Mononuclear cell (primary cell): Measurements from ENCODE around the gene PKMYT1. TPM values are rescaled to one million over a fixed set of nuclear protein-coding genes. Genes with fewer than 3 reads are reported as not detected.
"Not testable (repeated sequence)": the region's sequence is repeated elsewhere in the genome, so short reads cannot be mapped to it uniquely, and the experiment has no call there.

Source experiments
- H3K27me3 ChIP-seq: 2 replicates; pipeline ENCODE4 v1.6.0; 2011; ENCODE audit warnings: low read length, control low read depth; ENCODE audit not compliant: insufficient read depth
- H3K4me1 ChIP-seq: 2 replicates; pipeline ENCODE4 v1.5.1; 2011; ENCODE audit warnings: mild to moderate bottlenecking, low read length, control low read depth; ENCODE audit not compliant: insufficient read depth
- H3K4me3 ChIP-seq: 2 replicates; pipeline ENCODE4 v1.5.1; 2011; ENCODE audit warnings: mild to moderate bottlenecking, low read length, moderate library complexity
- H3K9me3 ChIP-seq: 2 replicates; pipeline ENCODE4 v1.5.1; 2011; ENCODE audit warnings: low read depth, mild to moderate bottlenecking, control low read depth, low read length
- total RNA-seq: library from RNA; depleted of rRNA; stranded (reverse); fragments of >200 nt; gene quantifications from one replicate; pipeline ENCODE4 v1.2.3, GENCODE V29; 2012

Gene PKMYT1
- total RNA-seq, 1 donor = 1.3 TPM

DNA sequence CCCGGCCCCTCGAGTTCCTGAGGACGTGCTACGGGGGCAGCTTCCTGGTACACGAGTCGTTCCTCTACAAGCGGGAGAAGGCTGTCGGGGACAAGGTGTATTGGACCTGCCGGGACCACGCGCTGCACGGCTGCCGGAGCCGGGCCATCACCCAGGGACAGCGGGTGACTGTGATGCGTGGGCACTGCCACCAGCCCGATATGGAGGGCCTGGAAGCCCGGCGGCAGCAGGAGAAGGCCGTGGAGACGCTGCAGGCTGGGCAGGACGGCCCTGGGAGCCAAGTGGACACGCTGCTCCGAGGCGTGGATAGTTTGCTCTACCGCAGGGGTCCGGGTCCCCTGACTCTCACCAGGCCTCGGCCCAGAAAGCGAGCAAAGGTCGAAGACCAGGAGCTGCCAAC lies 47.1 kb downstream of the PKMYT1 start:
- Histone ChIP-seq H3K27me3 (no peaks in the 10 kb centered on the region), H3K4me3 (no peak overlapping the region), H3K9me3 (no peaks in the 10 kb centered on the region), H3K4me1 (no peaks in the 10 kb centered on the region)

DNA sequence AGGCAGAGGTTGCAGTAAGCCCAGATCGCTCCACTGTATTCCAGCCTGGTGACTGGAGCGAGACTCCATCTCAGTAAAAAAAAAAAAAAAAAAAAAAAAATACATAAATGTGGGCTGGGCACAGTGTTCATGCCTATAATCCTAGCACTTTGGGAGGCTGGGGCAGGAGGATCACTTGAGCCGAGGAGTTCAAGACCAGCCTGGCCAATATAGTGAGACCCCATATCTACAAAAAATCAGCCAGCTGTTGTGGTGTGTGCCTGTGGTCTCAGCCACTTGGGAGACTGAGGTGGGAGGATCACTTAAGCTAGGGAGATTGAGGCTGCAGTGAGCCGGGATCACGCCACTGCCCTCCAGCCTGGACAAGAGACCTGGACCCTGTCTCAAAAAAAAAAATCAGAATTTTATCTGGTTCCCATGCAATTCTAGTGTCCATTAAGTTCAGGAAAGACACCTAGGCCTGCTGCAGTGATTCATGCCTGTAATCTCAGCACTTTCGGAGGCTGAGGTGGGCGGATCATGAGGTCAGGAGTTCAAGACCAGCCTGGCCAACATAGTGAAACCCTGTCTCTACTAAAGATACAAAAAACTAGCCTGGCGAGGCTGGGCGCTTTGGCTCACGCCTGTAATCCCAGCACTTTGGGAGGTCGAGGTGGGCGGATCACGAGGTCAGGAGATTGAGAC lies 48.9 kb downstream of the PKMYT1 start:
- H3K4me1 ChIP-seq, H3K9me3 ChIP-seq, H3K4me3 ChIP-seq, H3K27me3 ChIP-seq: not testable (repeated sequence)

DNA sequence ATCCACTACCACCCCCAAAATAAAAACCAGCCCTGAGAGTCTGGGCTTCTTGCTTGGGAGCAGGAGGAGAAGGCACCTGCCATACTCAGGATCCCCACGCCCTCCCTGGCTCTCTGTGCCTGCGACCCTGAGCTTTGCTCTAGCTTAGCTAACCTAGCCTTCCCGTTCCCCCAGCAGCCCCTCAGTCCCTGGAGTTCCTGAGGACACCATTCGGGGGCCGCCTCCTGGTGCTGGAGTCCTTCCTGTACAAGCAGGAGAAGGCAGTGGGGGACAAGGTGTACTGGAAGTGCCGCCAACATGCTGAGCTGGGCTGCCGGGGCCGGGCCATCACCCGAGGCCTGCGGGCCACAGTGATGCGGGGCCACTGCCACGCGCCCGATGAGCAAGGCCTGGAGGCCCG lies 50.0 kb downstream of the PKMYT1 start:
- H3K4me1 ChIP-seq = peaks cover 5% of the 10 kb centered on the region
- no peaks in the 10 kb centered on the region for H3K9me3 ChIP-seq
- no peak overlapping the region for H3K4me3 ChIP-seq
- no peaks in the 10 kb centered on the region for H3K27me3 ChIP-seq

DNA sequence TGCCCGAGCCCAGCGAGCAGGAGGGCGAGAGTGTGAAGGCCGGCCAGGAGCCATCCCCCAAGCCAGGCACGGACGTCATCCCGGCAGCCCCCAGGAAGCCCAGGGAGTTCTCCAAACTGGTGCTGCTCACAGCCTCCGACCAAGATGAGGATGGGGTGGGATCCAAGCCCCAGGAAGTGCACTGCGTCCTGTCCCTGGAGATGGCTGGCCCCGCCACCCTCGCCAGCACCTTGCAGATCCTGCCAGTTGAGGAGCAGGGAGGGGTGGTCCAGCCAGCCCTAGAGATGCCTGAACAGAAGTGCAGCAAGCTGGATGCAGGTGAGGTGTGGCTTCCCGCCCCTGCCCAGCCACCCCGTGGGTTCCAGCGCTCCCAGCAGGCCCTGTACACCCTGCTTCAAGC lies 50.6 kb downstream of the PKMYT1 start:
- H3K27me3 ChIP-seq = no peaks in the 10 kb centered on the region
- H3K9me3 ChIP-seq = no peaks in the 10 kb centered on the region
- H3K4me1 ChIP-seq = peaks cover 5% of the 10 kb centered on the region
- H3K4me3 ChIP-seq = no peak overlapping the region

DNA sequence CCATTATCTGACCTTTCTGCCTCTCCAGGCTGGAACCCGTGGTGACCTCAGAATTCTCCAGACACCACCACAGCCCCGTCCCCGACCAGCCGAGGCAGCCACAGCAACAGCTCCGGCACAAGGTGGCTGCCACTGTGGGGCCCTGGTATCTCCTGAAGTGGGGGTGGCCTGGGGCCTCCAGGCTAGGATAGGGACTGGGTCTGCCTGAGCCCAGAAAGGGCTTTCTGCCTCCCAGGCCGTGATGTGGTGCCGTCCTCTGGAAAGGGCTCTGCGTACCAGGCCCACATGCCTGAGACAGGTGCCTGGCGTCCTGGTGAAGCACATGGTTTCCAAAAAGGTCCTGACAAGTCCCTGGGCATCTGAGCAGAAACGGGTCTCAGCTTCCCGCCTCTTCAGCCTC lies 51.5 kb downstream of the PKMYT1 start:
- no peaks in the 10 kb centered on the region for H3K9me3 ChIP-seq
- no peak overlapping the region for H3K4me3 ChIP-seq
- H3K4me1 ChIP-seq = peaks cover 5% of the 10 kb centered on the region
- H3K27me3 ChIP-seq = no peaks in the 10 kb centered on the region

DNA sequence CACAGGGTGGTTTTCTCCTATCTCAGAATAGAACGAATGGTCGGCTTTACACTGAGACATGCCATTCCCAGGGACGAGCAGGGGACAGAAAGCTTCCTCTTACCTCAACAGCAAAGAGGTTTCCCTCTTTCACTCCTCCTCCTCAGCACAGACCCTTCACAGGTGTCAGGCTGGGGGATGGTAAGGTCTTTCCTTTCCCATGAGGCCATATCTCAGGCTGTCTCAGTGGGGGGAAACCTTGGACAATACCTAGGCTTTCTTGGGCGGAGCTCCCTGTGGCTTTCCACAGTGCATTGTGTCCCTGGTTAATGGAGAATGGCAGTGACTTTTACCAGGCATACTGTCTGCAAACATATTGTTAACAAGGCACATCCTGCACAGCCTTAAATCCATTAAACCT lies 52.1 kb downstream of the PKMYT1 start:
- not testable (repeated sequence) for H3K9me3 ChIP-seq, H3K4me3 ChIP-seq, H3K4me1 ChIP-seq, H3K27me3 ChIP-seq

DNA sequence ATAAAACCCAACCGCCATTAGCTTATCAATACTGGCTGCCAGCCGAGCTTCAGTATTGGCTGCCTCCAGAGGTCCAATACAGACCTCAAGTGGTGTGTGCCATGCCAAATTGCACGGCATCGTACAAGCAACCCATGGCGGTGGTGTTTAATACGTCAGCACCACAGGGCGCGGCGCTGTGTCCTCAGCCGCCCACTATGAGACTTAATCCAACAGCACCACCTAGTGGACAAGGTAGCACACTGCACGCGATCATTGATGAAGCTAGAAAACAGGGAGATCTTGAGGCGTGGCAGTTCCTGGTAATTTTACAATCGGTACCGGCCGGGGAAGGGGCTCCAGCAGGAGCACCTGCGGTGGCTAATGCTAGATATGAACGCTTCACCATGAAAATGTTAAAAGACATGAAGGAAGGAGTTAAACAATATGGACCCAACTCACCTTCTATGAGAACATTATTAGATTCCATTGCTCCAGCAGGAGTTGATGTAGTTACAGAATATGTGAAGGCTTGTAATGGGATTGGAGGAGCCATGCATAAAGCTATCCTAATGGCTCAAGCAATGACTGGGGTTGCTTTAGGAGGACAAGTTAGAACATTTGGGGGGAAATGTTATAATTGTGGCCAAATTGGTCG lies 53.1 kb downstream of the PKMYT1 start:
- Histone ChIP-seq H3K27me3 (no peaks in the 10 kb centered on the region), H3K4me1 (peaks cover 5% of the 10 kb centered on the region), H3K4me3 (no peak overlapping the region), H3K9me3 (no peaks in the 10 kb centered on the region)

DNA sequence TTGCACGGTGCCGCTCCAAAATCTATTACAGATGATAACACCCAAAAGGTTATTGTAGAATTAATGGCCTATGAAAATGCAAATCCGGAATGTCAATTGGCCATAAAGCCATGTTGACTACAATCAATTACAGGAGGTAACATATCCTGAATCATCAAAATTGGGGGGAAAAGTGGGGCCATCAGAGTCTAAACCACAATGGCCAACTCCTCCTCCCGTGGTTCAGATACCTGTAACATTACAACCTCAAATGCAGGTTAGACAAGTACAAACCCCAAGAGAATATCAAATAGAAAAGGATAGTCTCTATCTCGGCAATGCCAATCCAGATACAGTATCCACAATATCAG lies 53.6 kb downstream of the PKMYT1 start:
- Histone ChIP-seq H3K4me3 (no peak overlapping the region), H3K27me3 (no peaks in the 10 kb centered on the region), H3K4me1 (peaks cover 5% of the 10 kb centered on the region), H3K9me3 (no peaks in the 10 kb centered on the region)

DNA sequence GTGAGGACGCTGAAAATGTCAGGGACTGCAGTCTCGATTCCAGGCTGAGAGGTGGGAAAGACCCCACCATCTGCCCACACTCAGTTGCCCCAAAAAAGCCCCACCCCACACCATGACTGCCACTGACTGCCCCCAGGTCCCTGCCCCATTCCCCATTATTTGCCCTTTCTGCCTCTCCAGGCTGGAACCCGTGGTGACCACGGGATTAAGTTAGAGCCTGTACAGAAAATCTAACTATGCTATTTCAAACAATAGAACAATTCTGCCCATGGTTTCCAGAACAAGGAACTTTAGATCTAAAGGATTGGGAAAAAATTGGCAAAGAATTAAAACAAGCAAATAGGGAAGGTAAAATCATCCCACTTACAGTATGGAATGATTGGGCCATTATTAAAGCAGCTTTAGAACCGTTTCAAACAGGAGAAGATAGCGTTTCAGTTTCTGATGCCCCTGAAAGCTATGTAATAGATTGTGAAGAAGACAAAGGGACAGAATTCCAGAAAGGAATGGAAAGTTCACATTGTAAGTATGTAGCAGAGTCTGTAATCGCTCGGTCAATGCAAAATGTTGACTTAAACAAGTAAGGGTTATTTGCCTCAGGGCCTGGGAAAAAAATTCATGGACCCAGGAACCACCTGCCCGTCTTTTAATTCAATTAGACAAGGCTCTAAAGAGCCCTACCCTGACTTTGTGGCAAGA lies 54.1 kb downstream of the PKMYT1 start:
- Histone ChIP-seq H3K27me3 (no peaks in the 10 kb centered on the region), H3K4me3 (no peak overlapping the region), H3K4me1 (peaks cover 5% of the 10 kb centered on the region), H3K9me3 (no peaks in the 10 kb centered on the region)

DNA sequence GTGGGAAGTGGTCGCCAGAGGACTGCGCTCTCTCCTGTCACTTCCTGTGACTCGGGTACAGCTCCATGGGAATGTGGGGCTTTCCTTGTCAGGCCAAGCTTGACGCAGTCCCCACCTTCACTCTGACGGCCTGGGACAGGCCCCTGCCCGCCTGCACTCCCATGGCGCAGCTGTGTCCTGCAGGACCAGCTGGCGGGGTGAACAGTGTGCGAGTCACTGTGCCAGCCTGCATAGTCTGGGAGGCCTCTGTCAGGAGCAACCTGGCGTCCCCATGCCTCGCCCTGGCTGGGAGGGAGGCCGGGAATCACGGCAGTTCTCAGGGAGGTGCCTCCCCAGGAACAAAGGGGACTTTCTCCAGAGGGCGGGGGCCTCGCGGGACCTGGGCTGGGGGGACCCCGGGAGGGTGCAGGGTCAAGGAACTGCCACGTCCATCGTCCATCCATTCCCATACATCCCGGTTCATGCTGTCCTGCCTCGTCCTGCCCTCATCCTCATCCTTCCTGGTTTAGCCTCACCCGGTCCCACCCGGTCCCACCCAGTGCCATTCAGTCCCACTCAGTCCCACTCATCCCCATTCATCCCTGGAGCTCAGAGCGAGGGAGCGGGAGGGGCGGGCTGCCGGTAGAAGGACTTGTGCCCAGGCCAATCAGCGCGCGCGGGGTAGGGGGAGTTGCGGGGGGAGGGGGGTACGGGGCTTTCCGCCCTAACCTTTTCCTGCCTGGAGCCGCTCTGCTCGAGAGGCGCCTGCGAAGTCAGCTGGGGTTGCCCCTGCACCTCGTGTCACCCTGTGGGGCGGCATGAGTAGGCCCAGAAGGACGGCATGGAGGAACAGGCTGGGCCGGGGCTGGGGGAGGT lies 55.1 kb downstream of the PKMYT1 start:
- Histone ChIP-seq H3K9me3 (no peaks in the 10 kb centered on the region), H3K27me3 (no peaks in the 10 kb centered on the region), H3K4me1 (peaks cover 5% of the 10 kb centered on the region), H3K4me3 (no peak overlapping the region)

DNA sequence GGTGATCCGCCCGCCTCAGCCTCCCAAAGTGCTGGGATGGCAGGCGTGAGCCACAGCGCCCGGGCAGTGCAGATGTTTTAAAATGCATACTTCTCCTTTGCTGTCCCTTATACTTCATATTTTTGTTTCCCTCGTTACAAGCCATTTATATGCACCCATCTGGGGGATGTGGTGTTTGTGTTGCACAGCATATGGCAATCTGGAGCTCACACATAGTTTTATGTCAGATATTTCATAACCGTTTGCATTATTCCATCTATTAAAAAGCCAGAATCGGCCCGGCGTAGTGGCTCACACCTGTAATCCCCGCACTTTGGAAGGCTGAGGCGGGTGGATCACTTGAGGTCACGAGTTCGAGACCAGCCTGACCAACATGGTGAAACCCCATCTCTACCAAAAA lies 56.8 kb downstream of the PKMYT1 start:
- Histone ChIP-seq H3K9me3 (no peaks in the 10 kb centered on the region), H3K4me1 (peaks cover 5% of the 10 kb centered on the region), H3K27me3 (no peaks in the 10 kb centered on the region), H3K4me3 (no peak overlapping the region)

Other genes starting within 250 kb of the PKMYT1 start
- 195 TPM for gene SRRM2, start 227.8 kb downstream of the PKMYT1 start, total RNA-seq
- 92.6 TPM for gene ELOB, start 203.2 kb downstream of the PKMYT1 start, total RNA-seq
- gene PRSS33, start 192.9 kb downstream of the PKMYT1 start, total RNA-seq = not detected
- gene PRSS41, start 182.0 kb downstream of the PKMYT1 start, total RNA-seq = not detected
- not detected for gene PRSS21, start 163.2 kb downstream of the PKMYT1 start, total RNA-seq
- gene ZG16B, start 150.1 kb downstream of the PKMYT1 start, total RNA-seq = 1.2 TPM
- 0.21 TPM for gene PRSS22, start 122.3 kb downstream of the PKMYT1 start, total RNA-seq
- 8.1 TPM for gene FLYWCH2, start 97.2 kb downstream of the PKMYT1 start, total RNA-seq
- 15.7 TPM for gene FLYWCH1, start 68.5 kb downstream of the PKMYT1 start, total RNA-seq
- not detected for gene KREMEN2, start 16.2 kb downstream of the PKMYT1 start, total RNA-seq
- gene PAQR4, start 11.1 kb downstream of the PKMYT1 start, total RNA-seq = 3.1 TPM
- not detected for gene CLDN9, start 32.5 kb upstream of the PKMYT1 start, total RNA-seq
- not detected for gene CLDN6, start 37.7 kb upstream of the PKMYT1 start, total RNA-seq
- gene TNFRSF12A, start 39.9 kb upstream of the PKMYT1 start, total RNA-seq = 8.2 TPM
- gene HCFC1R1, start 43.5 kb upstream of the PKMYT1 start, total RNA-seq = 8.2 TPM
- gene THOC6, start 43.6 kb upstream of the PKMYT1 start, total RNA-seq = 8.9 TPM
- 0.10 TPM for gene BICDL2, start 56.5 kb upstream of the PKMYT1 start, total RNA-seq
- gene MMP25, start 66.1 kb upstream of the PKMYT1 start, total RNA-seq = 1.7 TPM
- 115 TPM for gene IL32, start 85.2 kb upstream of the PKMYT1 start, total RNA-seq
- under 0.01 TPM for gene ZSCAN10, start 118.8 kb upstream of the PKMYT1 start, total RNA-seq
- gene ZNF205, start 132.1 kb upstream of the PKMYT1 start, total RNA-seq = 0.52 TPM
- gene ZNF213, start 154.6 kb upstream of the PKMYT1 start, total RNA-seq = 1.6 TPM
- gene OR1F1, start 207.8 kb upstream of the PKMYT1 start, total RNA-seq = not detected